GM18505 (cell line): ENCODE data around the gene RAMP1.
"Not testable (repeated sequence)": the region's sequence is repeated elsewhere in the genome, so short reads cannot be mapped to it uniquely, and the experiment has no call there.

Experiments used
- ATAC-seq: cut with Tn5 transposase; IDR thresholded peaks from one replicate; pipeline ENCODE4 v1.9.1; 2021; ENCODE audit not compliant: unreplicated experiment
- POLR2A ChIP-seq: IDR thresholded peaks from 4 replicates; pipeline ENCODE4 v1.6.1; 2011; ENCODE audit warnings: borderline replicate concordance; ENCODE audit not compliant: insufficient read depth, insufficient read length; ENCODE audit errors: extremely low read depth

Gene RAMP1

DNA sequence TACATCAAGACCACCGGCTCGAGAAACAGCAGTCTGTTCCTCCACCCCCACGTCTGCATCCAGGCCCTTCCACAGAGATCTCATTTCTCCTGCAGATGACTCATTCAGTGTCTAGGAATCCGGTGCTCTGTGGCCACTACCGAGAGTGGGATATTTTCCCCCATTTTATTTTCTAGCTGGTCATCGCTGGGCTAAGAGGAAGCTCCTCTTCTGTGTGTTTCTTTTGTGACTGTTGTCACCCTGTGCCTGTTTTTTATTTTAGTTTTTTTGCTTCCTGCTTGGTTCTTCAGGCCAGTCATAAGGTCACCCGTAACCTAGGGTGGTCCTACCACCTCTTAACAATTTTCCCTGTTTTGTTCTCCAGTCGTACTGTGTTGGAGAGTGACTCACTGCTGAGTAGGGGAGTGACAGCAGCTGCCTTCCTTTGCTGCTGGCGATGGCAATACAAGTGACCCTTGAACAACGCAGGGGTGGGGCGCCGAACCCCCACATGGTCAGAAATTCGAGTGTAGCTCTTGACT, 6.7 kb downstream of the RAMP1 start:
- no peak for TF ChIP-seq POLR2A
- ATAC-seq, result no peak

DNA sequence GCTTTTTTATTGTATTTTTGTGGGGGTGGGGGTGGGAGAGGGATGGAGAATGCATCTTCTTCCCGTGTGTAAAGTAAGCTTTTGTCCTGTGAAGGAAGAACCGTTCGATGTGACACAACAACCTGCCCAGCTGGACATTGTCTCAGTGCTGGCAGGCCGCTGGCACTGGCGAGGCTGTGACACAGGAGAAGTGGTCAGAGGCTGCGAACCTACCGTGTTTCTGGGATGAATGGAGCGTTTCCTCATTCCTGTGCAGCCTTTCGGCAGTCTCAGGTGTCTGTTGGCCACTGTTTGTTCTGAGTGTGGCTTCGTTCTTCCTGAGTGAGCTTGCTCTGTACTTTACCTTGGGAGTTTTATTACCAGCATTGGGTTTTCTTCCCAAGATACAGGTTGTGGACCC, 8.0 kb downstream of the RAMP1 start:
- no peak for TF ChIP-seq POLR2A
- no peak for ATAC-seq

DNA sequence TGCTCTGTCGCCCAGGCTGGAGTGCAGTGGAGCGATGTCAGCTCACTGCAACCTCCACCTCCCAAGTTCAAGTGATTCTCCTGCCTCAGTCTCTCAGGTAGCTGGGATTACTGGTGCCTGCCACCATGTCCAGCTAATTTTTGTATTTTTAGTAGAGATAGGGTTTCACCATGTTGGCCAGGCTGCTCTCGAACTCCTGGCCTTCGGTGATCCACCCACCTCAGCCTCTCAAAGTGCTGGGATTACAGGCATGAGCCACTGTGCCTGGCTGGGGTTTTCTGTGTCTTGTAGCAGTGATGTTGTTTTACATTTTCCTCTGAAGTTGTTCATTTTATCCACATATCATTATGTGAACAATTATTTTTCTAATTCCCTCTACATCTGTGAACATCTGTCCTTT, 8.7 kb downstream of the RAMP1 start:
- not testable (repeated sequence) for ATAC-seq

DNA sequence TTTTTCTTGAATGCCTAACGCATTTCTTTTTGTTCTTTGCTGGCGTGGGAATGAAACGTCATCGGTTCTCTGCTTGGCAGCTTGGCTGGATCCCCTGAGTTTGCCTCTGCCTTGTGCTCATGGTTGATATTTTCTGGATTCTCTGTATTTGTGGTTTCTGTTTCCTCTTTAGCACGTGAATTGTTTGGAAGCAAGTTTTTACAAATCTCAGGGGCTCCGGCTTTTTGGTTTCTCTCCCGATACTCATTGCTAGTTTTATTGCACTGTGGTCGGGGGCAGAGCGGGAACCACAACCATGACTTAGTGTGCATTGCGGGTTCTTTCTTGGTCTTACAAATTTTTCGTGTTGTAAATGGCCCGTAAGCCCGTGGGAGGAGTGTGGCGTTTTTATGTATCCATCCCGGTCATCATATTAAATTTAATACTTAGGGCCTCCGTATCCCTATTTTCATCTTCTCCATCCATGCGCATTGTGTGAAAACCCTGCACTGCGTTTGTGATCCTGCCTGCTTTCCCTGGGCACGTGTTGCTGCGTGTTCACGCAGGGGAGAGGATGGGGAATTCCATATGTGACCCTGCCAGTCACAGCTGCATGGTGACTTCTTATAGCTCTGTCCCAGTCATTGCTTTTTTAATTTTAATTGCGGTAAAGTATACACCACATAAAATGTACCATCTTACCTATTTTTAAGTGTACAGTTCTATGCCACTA, 9.4 kb downstream of the RAMP1 start:
- no peak for TF ChIP-seq POLR2A
- no peak for ATAC-seq

DNA sequence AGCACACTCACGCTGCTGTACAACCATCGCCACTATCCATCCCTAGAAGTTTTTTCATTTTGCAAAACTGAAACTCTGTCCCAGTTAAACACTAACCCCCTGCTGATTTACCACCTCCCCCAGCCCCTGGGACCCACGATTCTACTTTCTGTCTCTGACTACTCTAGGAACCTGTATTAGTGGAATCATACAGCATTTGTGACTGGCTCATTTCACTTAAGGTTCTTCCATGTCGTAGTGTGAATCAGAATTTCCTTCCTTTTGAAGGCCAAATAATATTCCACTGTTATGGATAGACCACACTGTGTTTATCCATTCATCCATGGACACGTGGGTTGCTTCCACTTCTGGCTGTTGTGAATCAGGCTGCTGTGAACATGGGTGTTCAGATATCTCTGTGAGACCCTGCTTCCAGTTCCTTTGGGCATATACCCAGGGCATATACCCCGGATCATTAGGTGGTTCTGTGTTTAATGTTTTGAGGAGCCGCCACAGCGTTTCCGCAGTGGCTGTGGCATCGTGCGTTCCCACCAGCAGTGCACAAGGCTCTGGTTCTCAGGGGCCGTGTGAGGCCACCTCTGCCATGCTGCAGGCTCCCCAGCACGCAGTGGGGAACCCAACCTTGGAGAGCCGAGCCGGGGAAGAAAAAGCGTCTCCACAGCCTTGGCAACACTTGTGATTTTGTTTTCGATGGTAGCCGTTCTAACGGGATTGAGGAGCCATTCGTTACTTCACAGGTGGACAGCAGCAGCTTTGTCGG, 10.1 kb downstream of the RAMP1 start:
- ATAC-seq, result no peak

DNA sequence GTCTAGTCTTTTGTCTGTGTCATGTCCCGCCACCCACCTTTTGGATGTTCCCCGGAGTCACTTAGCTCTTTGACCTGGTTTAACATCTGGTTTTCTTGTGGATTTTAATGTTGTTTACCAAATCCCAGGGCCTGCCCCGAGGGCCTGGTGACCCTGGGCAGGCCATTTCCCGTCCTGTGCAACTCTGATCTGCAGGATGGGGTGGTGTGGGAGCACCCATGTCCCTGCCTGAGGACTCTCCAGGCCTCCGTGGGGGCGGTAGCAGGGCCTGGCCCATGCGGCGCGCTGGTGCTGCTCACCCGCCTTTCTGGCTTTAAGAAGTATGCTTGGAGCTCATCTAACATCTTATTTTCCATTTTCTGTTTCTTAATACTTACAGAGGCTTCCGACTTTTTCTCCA, 10.7 kb downstream of the RAMP1 start:
- ATAC-seq, result no peak
- no peak for TF ChIP-seq POLR2A

More for the DNA sequence above, 10.1 kb downstream of the RAMP1 start:
- TF ChIP-seq POLR2A, result no peak

DNA sequence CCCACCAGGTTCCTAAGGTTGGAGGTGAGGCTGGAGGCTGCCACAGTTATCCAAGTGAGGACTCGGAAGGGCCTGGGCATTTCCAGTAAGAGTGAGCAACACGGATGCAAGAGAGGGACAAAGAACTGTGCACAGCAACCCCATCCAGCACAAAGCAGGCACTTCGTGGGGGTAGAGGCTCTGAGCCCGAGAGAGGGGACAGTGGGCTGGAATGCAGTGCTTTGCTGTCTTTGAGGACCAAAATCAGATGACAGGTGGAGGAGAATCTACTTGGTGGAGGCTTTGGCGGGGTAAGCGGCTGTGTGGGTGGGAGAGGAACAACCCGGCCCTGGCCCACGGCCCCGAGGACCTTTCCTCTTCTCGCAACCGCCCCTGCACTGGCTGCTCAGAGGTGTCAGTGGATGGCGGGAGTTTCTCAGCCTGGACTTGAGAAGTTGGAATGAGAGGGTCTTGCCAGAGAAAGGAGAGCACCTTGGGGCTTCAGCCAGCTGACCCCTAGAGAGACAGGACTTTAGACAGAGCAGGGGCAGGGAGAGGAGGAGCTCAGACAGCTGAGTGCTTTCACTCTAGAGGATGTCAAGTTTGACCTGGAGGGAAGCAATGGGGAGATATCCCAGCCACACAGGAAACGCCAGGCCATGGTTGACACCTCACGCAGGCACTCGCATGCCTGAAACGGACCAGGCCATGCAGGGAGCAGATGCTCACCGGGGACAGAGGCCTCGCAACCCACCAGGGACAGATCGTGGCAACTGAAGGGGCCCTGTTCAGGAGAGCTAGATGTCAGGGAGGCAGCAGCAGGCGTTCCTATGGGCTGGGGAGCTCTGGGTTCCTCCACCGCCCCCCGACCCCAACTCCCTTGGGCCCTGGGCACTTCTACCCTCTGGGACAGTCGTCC, 11.6 kb downstream of the RAMP1 start:
- ATAC-seq, result no peak
- TF ChIP-seq POLR2A, result no peak

DNA sequence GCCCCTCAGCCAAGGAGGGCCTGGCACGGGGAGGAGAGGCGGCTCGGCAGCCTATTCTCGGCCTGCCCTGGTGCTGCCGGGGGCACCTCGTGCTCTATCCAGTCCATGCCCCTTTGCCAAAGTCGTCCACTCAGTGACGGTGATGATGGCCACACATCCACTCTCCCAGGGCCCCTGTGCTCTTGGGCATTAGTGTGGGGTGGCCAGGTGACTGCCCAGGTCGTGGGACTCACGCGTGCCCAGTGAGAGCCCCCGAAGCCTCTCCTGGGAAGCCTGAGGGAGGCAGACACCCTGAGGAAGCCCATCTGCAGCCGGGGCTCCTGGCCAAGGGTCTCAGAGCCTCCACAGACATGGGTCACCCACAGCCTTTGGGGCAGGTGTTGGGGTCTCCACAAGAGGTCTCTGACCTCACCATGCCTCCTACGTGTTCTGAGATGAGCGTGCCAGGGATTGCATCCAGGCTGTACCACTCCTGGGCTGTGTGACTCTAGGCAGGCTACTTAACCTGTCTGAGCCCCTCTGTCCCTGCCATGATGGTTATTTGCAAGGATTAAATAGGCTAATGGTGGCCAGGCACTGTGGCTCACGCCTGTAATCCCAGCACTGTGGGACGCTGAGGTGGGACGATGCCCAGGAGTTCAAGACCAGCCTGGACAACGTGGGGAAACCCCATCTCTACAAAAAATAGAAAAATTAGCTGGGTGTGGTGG, 12.9 kb downstream of the RAMP1 start:
- ATAC-seq, result no peak
- no peak for TF ChIP-seq POLR2A

DNA sequence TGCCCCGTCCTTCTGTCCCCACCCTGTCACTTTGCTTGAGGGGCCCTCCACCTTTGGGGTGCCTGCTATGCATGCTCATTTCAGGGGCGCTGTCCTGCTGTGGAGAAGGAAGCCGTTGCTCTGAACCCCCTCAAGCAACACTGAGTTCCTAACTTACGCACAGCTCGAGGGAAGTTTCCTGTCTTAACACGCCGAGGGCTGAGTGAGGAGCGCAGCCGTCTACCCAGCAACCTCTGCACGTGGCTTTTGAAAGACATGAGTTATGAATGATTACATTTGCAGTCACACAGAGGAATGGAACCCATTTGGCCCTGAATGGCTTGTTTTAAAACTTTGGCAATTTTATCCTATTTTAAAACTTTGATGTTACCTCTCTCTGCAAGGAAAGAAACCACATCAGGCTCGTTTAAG, 14.0 kb downstream of the RAMP1 start:
- no peak for ATAC-seq
- no peak for TF ChIP-seq POLR2A

DNA sequence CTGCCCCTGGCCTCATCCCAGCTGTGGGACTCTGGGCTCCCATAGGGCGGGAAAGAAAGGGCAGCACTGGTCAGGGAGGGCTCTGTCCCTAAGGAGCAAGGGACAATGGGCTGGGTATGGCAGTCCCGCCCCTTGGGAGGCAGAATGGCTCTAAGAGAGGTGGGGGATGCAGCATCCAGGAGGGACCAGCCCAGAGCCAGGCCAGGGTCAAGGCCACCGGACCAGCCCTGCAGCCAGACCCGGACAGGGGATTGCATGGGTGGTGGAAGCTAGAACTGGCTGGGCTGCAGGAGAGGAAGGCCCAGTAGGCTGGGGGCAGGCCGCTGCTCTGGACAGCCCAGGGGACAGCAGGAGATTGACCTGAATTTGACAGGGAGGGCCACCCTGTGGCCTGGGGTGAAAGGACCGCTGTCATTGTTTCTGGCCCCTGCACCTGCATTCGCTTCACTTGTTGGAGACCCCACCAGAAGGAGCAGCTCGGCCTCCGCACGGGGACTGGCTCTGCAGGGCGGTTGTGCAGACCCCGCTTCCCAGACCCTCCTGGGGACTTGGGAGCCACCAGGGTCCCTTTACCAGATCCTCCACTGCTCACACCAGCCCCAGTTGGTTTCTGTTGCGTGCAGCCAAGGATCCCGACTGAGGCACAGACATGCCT, 14.6 kb downstream of the RAMP1 start:
- ATAC-seq, result no peak
- no peak for TF ChIP-seq POLR2A

DNA sequence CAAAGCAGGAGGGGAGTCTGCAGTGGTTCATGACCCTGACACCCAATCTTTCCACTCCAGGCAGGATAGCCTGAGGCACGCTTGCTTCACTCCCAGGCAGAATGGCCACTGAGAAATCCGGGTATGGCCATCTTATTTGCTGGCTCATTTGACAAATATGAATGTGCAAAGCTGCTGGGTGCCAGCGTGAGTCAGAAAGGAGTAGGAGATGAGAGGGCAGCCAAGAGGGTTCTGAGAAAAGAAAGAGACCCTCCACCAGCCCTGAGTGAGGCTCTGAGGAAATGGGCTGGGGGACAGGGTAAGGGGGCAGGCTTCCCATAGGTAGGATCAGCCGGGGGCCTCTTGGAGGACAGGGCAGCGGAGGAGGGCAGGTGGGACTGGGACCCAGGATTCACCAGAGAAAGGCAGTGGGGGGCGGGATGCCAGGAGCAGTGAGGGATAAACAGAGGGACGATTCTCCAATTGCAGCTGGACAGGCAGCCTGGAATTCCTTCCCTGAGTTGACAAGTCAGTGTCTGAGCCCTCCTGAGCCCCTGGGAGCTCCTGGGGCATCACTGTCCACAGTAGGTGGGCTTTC, 15.2 kb downstream of the RAMP1 start:
- no peak for ATAC-seq
- no peak for TF ChIP-seq POLR2A

DNA sequence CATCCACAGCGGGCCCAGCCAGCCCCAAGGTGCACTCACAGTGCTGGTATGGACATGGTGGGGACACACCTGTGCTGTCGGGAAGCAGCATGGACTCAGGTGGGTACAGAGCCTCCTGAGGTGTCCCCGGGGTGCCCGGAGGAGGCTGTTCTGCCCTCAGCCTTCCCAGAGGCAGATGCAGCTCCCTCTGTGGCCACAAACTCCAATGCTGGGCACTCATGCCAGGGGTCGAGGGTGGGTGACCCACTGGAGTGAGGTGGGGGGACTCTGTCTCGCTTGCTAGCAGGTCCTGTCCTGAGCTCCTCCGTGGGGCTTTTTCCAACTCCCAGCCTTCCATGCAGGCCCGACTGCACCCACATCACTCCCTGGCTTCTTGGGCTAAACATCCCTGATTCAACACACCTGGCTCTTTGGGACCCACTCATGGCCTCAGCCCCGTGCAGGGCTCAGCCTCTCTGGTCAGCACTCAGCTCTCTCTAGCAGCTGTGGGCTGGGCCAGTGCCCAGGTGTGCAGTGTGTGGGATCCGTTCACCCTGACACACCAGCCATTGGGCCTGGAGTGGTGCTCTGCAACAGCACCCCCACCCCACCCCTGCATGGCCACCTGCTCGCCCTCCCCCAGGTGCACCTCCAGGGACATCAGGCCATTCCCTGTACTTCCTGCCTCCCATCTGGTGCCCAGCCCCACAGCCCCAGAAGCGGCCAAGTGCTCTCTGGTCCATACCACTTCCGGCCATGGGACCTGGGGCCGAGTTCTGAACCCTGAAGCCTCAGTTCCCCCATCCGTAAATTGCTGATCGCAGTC, 16.0 kb downstream of the RAMP1 start:
- ATAC-seq, result no peak
- no peak for TF ChIP-seq POLR2A

DNA sequence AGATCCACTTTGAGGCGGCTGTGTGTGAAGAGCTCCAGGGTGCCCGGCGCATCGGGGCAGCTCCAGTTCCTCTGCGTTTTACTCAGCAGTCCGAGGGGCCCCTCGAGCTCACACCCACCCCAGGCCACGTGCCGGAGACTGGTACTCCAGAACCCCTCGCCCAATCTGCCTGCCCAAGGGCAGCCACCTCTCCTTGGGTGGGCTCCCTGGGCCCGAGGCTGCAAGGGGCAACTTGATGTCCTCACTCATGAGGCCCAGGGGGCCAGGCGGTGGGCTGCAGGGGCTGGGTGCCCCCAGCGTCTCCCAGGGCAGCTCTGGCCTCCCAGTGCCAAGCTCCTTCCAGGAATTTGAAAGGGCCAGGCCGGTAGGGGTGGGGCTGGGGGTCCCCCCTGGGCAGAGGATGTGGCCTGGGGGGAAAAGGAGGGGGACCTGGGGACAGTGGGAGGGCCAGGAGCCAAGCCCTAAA, 16.7 kb downstream of the RAMP1 start:
- no peak for ATAC-seq
- no peak for TF ChIP-seq POLR2A
